GM12801 (cell line): ENCODE results near the gene CHCHD6.

Source experiments
- CTCF ChIP-seq: IDR thresholded peaks from one replicate; pipeline ENCODE4 v1.5.1; 2011; ENCODE audit warnings: control low read depth; ENCODE audit not compliant: insufficient read length; ENCODE audit errors: extremely low read depth

Gene CHCHD6

GRCh38 chr3:126665959-126666657, 37.9 kb upstream of the CHCHD6 start:
- no peak for TF ChIP-seq CTCF

GRCh38 chr3:126666658-126667528, 37.1 kb upstream of the CHCHD6 start:
- TF ChIP-seq CTCF: no peak

- no peak for TF ChIP-seq CTCF
Measured at GRCh38 chr3:126667631-126668449, 36.2 kb upstream of the CHCHD6 start.

- TF ChIP-seq CTCF: no peak
Measured at GRCh38 chr3:126668450-126669401, 35.3 kb upstream of the CHCHD6 start.

GRCh38 chr3:126671521-126671920, 32.5 kb upstream of the CHCHD6 start:
- no peak for TF ChIP-seq CTCF

- no peak for TF ChIP-seq CTCF
Measured at GRCh38 chr3:126672340-126672739, 31.7 kb upstream of the CHCHD6 start.
